Upper lobe of left lung (tissue), 4 donors: ENCODE results near the gene SUPT16H.

Experiments
- EP300 ChIP-seq, 4 donors: sonication (generic); formaldehyde crosslinking; IDR thresholded peaks; one replicate each; pipeline ENCODE4 v1.5.1; 2017; ENCODE audit warnings: antibody characterized with exemption in 4 of 4, control low read depth in 2 of 4
- POLR2A ChIP-seq, 4 donors: fragments of 450-650 bp; IDR thresholded peaks; one replicate each; pipeline ENCODE4 v1.5.1; 2016 to 2017; ENCODE audit warnings: antibody characterized with exemption in 4 of 4, mild to moderate bottlenecking in 2 of 4
- TF ChIP-seq, protein P1 (sequence below), 6 experiments: fragments of 450-650 bp in 4 of 6; fragments of 200-600 bp in 2 of 6; sonication (generic) in 2 of 6; IDR thresholded peaks; one replicate each; pipeline ENCODE4 v1.5.1; 2016 to 2019; ENCODE audit warnings: antibody characterized with exemption in 6 of 6

DNA sequence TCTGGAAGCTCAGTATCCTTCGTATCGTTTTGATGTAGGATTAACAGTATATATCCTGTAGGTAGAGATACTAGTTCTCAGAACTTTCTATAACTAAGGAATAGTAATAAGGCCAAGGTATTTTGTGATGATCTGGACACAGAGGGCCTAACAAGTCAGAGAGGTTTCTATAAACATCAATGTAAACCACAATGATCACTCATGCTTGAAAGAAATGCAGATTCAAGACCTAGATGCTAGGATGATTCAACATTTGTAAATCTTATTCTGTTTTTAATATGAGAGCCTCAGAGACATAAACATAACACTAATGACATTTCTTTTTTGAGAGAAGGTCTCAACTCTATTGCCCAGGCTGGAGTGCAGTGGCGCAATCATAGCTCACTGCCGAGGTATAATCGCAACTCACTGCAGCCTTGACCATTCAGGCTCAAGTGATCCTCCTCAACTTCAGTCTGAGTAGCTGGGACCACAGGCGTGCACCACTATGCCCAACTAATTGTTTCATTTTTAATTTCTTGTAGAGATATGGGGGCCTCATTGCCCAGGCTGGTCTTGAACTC lies 16.2 kb downstream of the SUPT16H start:
- TF ChIP-seq EP300 (IDR thresholded peaks at IDR 0.05) (no peak), POLR2A (IDR thresholded peaks at IDR 0.05) (no peak)
- TF ChIP-seq, protein P1, sequence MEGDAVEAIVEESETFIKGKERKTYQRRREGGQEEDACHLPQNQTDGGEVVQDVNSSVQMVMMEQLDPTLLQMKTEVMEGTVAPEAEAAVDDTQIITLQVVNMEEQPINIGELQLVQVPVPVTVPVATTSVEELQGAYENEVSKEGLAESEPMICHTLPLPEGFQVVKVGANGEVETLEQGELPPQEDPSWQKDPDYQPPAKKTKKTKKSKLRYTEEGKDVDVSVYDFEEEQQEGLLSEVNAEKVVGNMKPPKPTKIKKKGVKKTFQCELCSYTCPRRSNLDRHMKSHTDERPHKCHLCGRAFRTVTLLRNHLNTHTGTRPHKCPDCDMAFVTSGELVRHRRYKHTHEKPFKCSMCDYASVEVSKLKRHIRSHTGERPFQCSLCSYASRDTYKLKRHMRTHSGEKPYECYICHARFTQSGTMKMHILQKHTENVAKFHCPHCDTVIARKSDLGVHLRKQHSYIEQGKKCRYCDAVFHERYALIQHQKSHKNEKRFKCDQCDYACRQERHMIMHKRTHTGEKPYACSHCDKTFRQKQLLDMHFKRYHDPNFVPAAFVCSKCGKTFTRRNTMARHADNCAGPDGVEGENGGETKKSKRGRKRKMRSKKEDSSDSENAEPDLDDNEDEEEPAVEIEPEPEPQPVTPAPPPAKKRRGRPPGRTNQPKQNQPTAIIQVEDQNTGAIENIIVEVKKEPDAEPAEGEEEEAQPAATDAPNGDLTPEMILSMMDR (IDR thresholded peaks at IDR 0.05): no peak
